ENCODE results near the gene RAB40B.

RAB40B gene

GRCh38 chr17:82670661-82671450 is 27.6 kb downstream of the RAB40B start:
- Histone ChIP-seq H3K4me3 (ENCODE audit: low read depth in 1 of 2, low read length in 2 of 2) (no peak overlapping the region), H3K9me3 (ENCODE audit: low read length) (no peaks in the 10 kb centered on the region), H3K27me3 (ENCODE audit: control insufficient read depth in 1 of 2, insufficient read depth in 2 of 2, low read length in 2 of 2) (no peaks in the 10 kb centered on the region), H3K36me3 (ENCODE audit: insufficient read depth, low read length) (no peaks in the 10 kb centered on the region), H3K9ac (ENCODE audit: low read length) (no peak overlapping the region), H3K4me1 (ENCODE audit: insufficient read depth, low read length) (peaks cover 4% of the 10 kb centered on the region), H3K27ac (ENCODE audit: low read depth, low read length) (no peak overlapping the region)

- H3K27ac ChIP-seq (ENCODE audit: low read depth, low read length): no peak overlapping the region
- H3K9ac ChIP-seq (ENCODE audit: low read length): no peak overlapping the region
- H3K36me3 ChIP-seq (ENCODE audit: insufficient read depth, low read length): no peaks in the 10 kb centered on the region
- H3K4me3 ChIP-seq (ENCODE audit: low read depth in 1 of 2, low read length in 2 of 2): no peak overlapping the region
- no peaks in the 10 kb centered on the region for H3K27me3 ChIP-seq (ENCODE audit: control insufficient read depth in 1 of 2, insufficient read depth in 2 of 2, low read length in 2 of 2)
- no peaks in the 10 kb centered on the region for H3K9me3 ChIP-seq (ENCODE audit: low read length)
- no peaks in the 10 kb centered on the region for H3K4me1 ChIP-seq (ENCODE audit: insufficient read depth, low read length)
Measured at GRCh38 chr17:82668631-82669099, 29.8 kb downstream of the RAB40B start.

- H3K9me3 ChIP-seq (ENCODE audit: low read length): no peaks in the 10 kb centered on the region
- no peak overlapping the region for H3K27ac ChIP-seq (ENCODE audit: low read depth, low read length)
- H3K4me3 ChIP-seq (ENCODE audit: low read depth in 1 of 2, low read length in 2 of 2): no peak overlapping the region
- H3K4me1 ChIP-seq (ENCODE audit: insufficient read depth, low read length): no peaks in the 10 kb centered on the region
- H3K9ac ChIP-seq (ENCODE audit: low read length): no peak overlapping the region
- no peaks in the 10 kb centered on the region for H3K27me3 ChIP-seq (ENCODE audit: control insufficient read depth in 1 of 2, insufficient read depth in 2 of 2, low read length in 2 of 2)
- no peaks in the 10 kb centered on the region for H3K36me3 ChIP-seq (ENCODE audit: insufficient read depth, low read length)
Measured at GRCh38 chr17:82668024-82668630, 30.4 kb downstream of the RAB40B start.

- no peaks in the 10 kb centered on the region for H3K9me3 ChIP-seq (ENCODE audit: low read length)
- H3K9ac ChIP-seq (ENCODE audit: low read length): no peak overlapping the region
- no peak overlapping the region for H3K27ac ChIP-seq (ENCODE audit: low read depth, low read length)
- H3K4me3 ChIP-seq (ENCODE audit: low read depth in 1 of 2, low read length in 2 of 2): no peak overlapping the region
- no peaks in the 10 kb centered on the region for H3K36me3 ChIP-seq (ENCODE audit: insufficient read depth, low read length)
- no peaks in the 10 kb centered on the region for H3K27me3 ChIP-seq (ENCODE audit: control insufficient read depth in 1 of 2, insufficient read depth in 2 of 2, low read length in 2 of 2)
- H3K4me1 ChIP-seq (ENCODE audit: insufficient read depth, low read length): no peaks in the 10 kb centered on the region
Measured at GRCh38 chr17:82667668-82668000, 30.9 kb downstream of the RAB40B start.

- H3K27me3 ChIP-seq (ENCODE audit: control insufficient read depth in 1 of 2, insufficient read depth in 2 of 2, low read length in 2 of 2): no peaks in the 10 kb centered on the region
- H3K9me3 ChIP-seq (ENCODE audit: low read length): no peaks in the 10 kb centered on the region
- no peak overlapping the region for H3K27ac ChIP-seq (ENCODE audit: low read depth, low read length)
- no peaks in the 10 kb centered on the region for H3K4me1 ChIP-seq (ENCODE audit: insufficient read depth, low read length)
- H3K9ac ChIP-seq (ENCODE audit: low read length): no peak overlapping the region
- H3K4me3 ChIP-seq (ENCODE audit: low read depth in 1 of 2, low read length in 2 of 2): no peak overlapping the region
- H3K36me3 ChIP-seq (ENCODE audit: insufficient read depth, low read length): no peaks in the 10 kb centered on the region
Measured at GRCh38 chr17:82666931-82667667, 31.4 kb downstream of the RAB40B start.

- H3K27me3 ChIP-seq (ENCODE audit: control insufficient read depth in 1 of 2, insufficient read depth in 2 of 2, low read length in 2 of 2): no peaks in the 10 kb centered on the region
Measured at GRCh38 chr17:82665891-82666290, 32.6 kb downstream of the RAB40B start.

GRCh38 chr17:82665217-82665616 is 33.3 kb downstream of the RAB40B start:
- no peak overlapping the region for H3K9ac ChIP-seq (ENCODE audit: low read length)
- no peaks in the 10 kb centered on the region for H3K27me3 ChIP-seq (ENCODE audit: control insufficient read depth in 1 of 2, insufficient read depth in 2 of 2, low read length in 2 of 2)
- H3K4me3 ChIP-seq (ENCODE audit: low read depth in 1 of 2, low read length in 2 of 2): no peak overlapping the region
- no peak overlapping the region for H3K27ac ChIP-seq (ENCODE audit: low read depth, low read length)
- H3K36me3 ChIP-seq (ENCODE audit: insufficient read depth, low read length): peaks cover 4% of the 10 kb centered on the region
- no peaks in the 10 kb centered on the region for H3K4me1 ChIP-seq (ENCODE audit: insufficient read depth, low read length)
- no peaks in the 10 kb centered on the region for H3K9me3 ChIP-seq (ENCODE audit: low read length)

More at GRCh38 chr17:82665891-82666290, 32.6 kb downstream of the RAB40B start:
- Histone ChIP-seq H3K9me3 (ENCODE audit: low read length) (no peaks in the 10 kb centered on the region), H3K27ac (ENCODE audit: low read depth, low read length) (no peak overlapping the region), H3K9ac (ENCODE audit: low read length) (no peak overlapping the region), H3K4me3 (ENCODE audit: low read depth in 1 of 2, low read length in 2 of 2) (no peak overlapping the region), H3K4me1 (ENCODE audit: insufficient read depth, low read length) (no peaks in the 10 kb centered on the region), H3K36me3 (ENCODE audit: insufficient read depth, low read length) (no peaks in the 10 kb centered on the region)

GRCh38 chr17:82664701-82665182 is 33.8 kb downstream of the RAB40B start:
- Histone ChIP-seq H3K9me3 (ENCODE audit: low read length) (no peaks in the 10 kb centered on the region), H3K9ac (ENCODE audit: low read length) (no peak overlapping the region), H3K4me3 (ENCODE audit: low read depth in 1 of 2, low read length in 2 of 2) (no peak overlapping the region), H3K36me3 (ENCODE audit: insufficient read depth, low read length) (peaks cover 8% of the 10 kb centered on the region), H3K4me1 (ENCODE audit: insufficient read depth, low read length) (no peaks in the 10 kb centered on the region), H3K27ac (ENCODE audit: low read depth, low read length) (no peak overlapping the region), H3K27me3 (ENCODE audit: control insufficient read depth in 1 of 2, insufficient read depth in 2 of 2, low read length in 2 of 2) (no peaks in the 10 kb centered on the region)

- H3K4me1 ChIP-seq (ENCODE audit: insufficient read depth, low read length): no peaks in the 10 kb centered on the region
- H3K36me3 ChIP-seq (ENCODE audit: insufficient read depth, low read length): peaks cover 9% of the 10 kb centered on the region
- H3K27ac ChIP-seq (ENCODE audit: low read depth, low read length): no peak overlapping the region
- no peak overlapping the region for H3K9ac ChIP-seq (ENCODE audit: low read length)
- no peaks in the 10 kb centered on the region for H3K9me3 ChIP-seq (ENCODE audit: low read length)
- H3K4me3 ChIP-seq (ENCODE audit: low read depth in 1 of 2, low read length in 2 of 2): no peak overlapping the region
- no peaks in the 10 kb centered on the region for H3K27me3 ChIP-seq (ENCODE audit: control insufficient read depth in 1 of 2, insufficient read depth in 2 of 2, low read length in 2 of 2)
Measured at GRCh38 chr17:82664276-82664575, 34.3 kb downstream of the RAB40B start.

GRCh38 chr17:82663381-82664275 is 34.9 kb downstream of the RAB40B start:
- Histone ChIP-seq H3K4me1 (ENCODE audit: insufficient read depth, low read length) (no peaks in the 10 kb centered on the region), H3K9ac (ENCODE audit: low read length) (no peak overlapping the region), H3K27me3 (ENCODE audit: control insufficient read depth in 1 of 2, insufficient read depth in 2 of 2, low read length in 2 of 2) (no peaks in the 10 kb centered on the region), H3K36me3 (ENCODE audit: insufficient read depth, low read length) (peaks cover 10% of the 10 kb centered on the region), H3K4me3 (ENCODE audit: low read depth in 1 of 2, low read length in 2 of 2) (no peak overlapping the region), H3K27ac (ENCODE audit: low read depth, low read length) (no peak overlapping the region), H3K9me3 (ENCODE audit: low read length) (no peaks in the 10 kb centered on the region)

All from muscle layer of colon (tissue), 2 donors.